ENCODE data around the gene TCF15.

TCF15 gene

GRCh38 chr20:611843-612185, 1.7 kb upstream of the TCF15 start:
- no peak for DNase-seq (ENCODE audit: low read depth in 2 of 2)

- no peak for DNase-seq (ENCODE audit: low read depth in 2 of 2)
These were observed 1.1 kb upstream of the TCF15 start for GRCh38 chr20:611047-611842.

- no peak for DNase-seq (ENCODE audit: low read depth in 2 of 2)
These were observed 641 bp downstream of the TCF15 start for GRCh38 chr20:609371-609964.

GRCh38 chr20:608970-609369, 1.1 kb downstream of the TCF15 start:
- DNase-seq (ENCODE audit: low read depth in 2 of 2), result no peak

- no peak for DNase-seq (ENCODE audit: low read depth in 2 of 2)
These were observed 2.6 kb downstream of the TCF15 start for GRCh38 chr20:607476-607875.

- DNase-seq (ENCODE audit: low read depth in 2 of 2), result no peak
These were observed 4.9 kb downstream of the TCF15 start for GRCh38 chr20:605237-605636.

- DNase-seq (ENCODE audit: low read depth in 2 of 2), result no peak
These were observed 6.9 kb downstream of the TCF15 start for GRCh38 chr20:603116-603640.

- no peak for DNase-seq (ENCODE audit: low read depth in 2 of 2)
These were observed 7.8 kb downstream of the TCF15 start for GRCh38 chr20:602111-602970.

- no peak for DNase-seq (ENCODE audit: low read depth in 2 of 2)
These were observed 9.4 kb downstream of the TCF15 start for GRCh38 chr20:600736-601135.

GRCh38 chr20:600141-600540, 10.0 kb downstream of the TCF15 start:
- DNase-seq (ENCODE audit: low read depth in 2 of 2), result no peak

GRCh38 chr20:598133-598850, 11.8 kb downstream of the TCF15 start:
- no peak for DNase-seq (ENCODE audit: low read depth in 2 of 2)

GRCh38 chr20:597560-597959, 12.5 kb downstream of the TCF15 start:
- DNase-seq (ENCODE audit: low read depth in 2 of 2), result no peak

GRCh38 chr20:595330-596308, 14.5 kb downstream of the TCF15 start:
- DNase-seq (ENCODE audit: low read depth in 2 of 2), result no peak

GRCh38 chr20:592506-592905, 17.6 kb downstream of the TCF15 start:
- DNase-seq (ENCODE audit: low read depth in 2 of 2), result no peak

- no peak for DNase-seq (ENCODE audit: low read depth in 2 of 2)
These were observed 18.2 kb downstream of the TCF15 start for GRCh38 chr20:591941-592340.

- DNase-seq (ENCODE audit: low read depth in 2 of 2), result no peak
These were observed 21.0 kb downstream of the TCF15 start for GRCh38 chr20:588932-589672.

- no peak for DNase-seq (ENCODE audit: low read depth in 2 of 2)
These were observed 21.6 kb downstream of the TCF15 start for GRCh38 chr20:588476-588875.

GRCh38 chr20:584971-585301, 25.2 kb downstream of the TCF15 start:
- no peak for DNase-seq (ENCODE audit: low read depth in 2 of 2)

GRCh38 chr20:584161-584970, 25.7 kb downstream of the TCF15 start:
- DNase-seq (ENCODE audit: low read depth in 2 of 2), result no peak
